Diencephalon (tissue), 1 donor: ENCODE results near the gene WWTR1. TPM values are rescaled to one million over a fixed set of nuclear protein-coding genes. Genes with fewer than 3 reads are reported as not detected.

Source experiments
- small RNA-seq: library from RNA; depleted of rRNA; stranded (forward); fragments of <200 nt; gene quantifications from one replicate; pipeline ENCODE3, GENCODE V24; 2014
- total RNA-seq: library from RNA; depleted of rRNA; stranded (reverse); fragments of >200 nt; gene quantifications from one replicate; pipeline ENCODE4 v1.2.3, GENCODE V29; 2014

Gene WWTR1
- 18.5 TPM for total RNA-seq

GRCh38 chr3:149657926-149658743 is at the start of gene WWTR1:
TSS of gene WWTR1 (minus strand) at chr3:149658025. CDS start at chr3:149657306, 719 bp downstream.

GRCh38 chr3:149474250-149474817 is 183.5 kb downstream of the WWTR1 start, which contains the start of gene TM4SF4:
TSS of gene TM4SF4 (plus strand) at chr3:149474697. CDS start at chr3:149474878, 181 bp downstream.

Small RNA genes lying within 50 kb of the gene (small RNA-seq; reads per million reads assigned to genes)
- gene RNU6-1098P = not detected

Other genes starting within 250 kb of the WWTR1 start
- 0.92 TPM for gene TM4SF4, start 183.3 kb downstream of the WWTR1 start, total RNA-seq
- gene COMMD2, start 94.5 kb upstream of the WWTR1 start, total RNA-seq = 66.7 TPM
- gene ANKUB1, start 134.5 kb upstream of the WWTR1 start, total RNA-seq = 4.2 TPM
- 153 TPM for gene RNF13, start 155.2 kb upstream of the WWTR1 start, total RNA-seq